Pancreas (tissue), 10 donors: ENCODE data around the gene MICB. TPM values are rescaled to one million over a fixed set of nuclear protein-coding genes. Genes with fewer than 3 reads are reported as not detected.
"Not testable (repeated sequence)": the region's sequence is repeated elsewhere in the genome, so short reads cannot be mapped to it uniquely, and the experiment has no call there.

Experiments used
- ATAC-seq, 4 donors: fragments of 200-7000 bp; cut with Tn5 transposase; one replicate each; pipeline versions ENCODE4 v1.8.0 to v1.9.1; 2020; ENCODE audit warnings: mild to moderate bottlenecking in 4 of 4, moderate library complexity in 4 of 4
- DNase-seq, 6 donors: peaks; one replicate each; pipeline ENCODE4 v3.0.0-alpha.2; 2020
- FAIRE-seq: peaks from 2 replicates; lab custom pipeline; 2012; peaks lifted over from hg19 to GRCh38; lab: Jason Lieb, UNC
- H3K27ac ChIP-seq, 4 donors: fragments of 200-600 bp; sonication (generic); 1 replicate in 3 of 4; 2 replicates in 1 of 4; pipeline versions ENCODE4 v1.5.0 to v1.8.0; 2020
- H3K27me3 ChIP-seq, 4 donors: fragments of 200-600 bp; one replicate each; pipeline ENCODE4 v1.8.0; 2021
- H3K36me3 ChIP-seq, 3 donors: fragments of 200-600 bp; sonication (generic) in 1 of 3; one replicate each; pipeline versions ENCODE4 v1.5.0 to v1.8.0; 2020 to 2021
- H3K4me1 ChIP-seq, 3 donors: fragments of 200-600 bp; one replicate each; pipeline ENCODE4 v1.8.0; 2021
- H3K4me3 ChIP-seq, 4 donors: fragments of 200-600 bp; sonication (generic) in 2 of 4; one replicate each; pipeline versions ENCODE4 v1.5.0 to v1.8.0; 2020 to 2021
- H3K9me3 ChIP-seq, 4 donors: fragments of 200-600 bp; one replicate each; pipeline ENCODE4 v1.8.0; 2021
- CTCF ChIP-seq, 4 donors: fragments of 200-600 bp; sonication (generic) in 3 of 4; IDR thresholded peaks; one replicate each; pipeline versions ENCODE4 v1.5.0 to v1.8.0; 2021; ENCODE audit warnings: antibody characterized with exemption in 4 of 4
- WGBS, 2 donors: extraction: QIAGEN DNeasy Blood & Tissue Kit; methylation state at CpG; one replicate each; pipeline ENCODE4 v1.1.7; 2013; 5-methylcytosine and 5-hydroxymethylcytosine counted together
- intact Hi-C, 3 donors: fragments of 100-400 bp; cut with DNase I; formaldehyde crosslinking; loops; one replicate each; pipeline versions ENCODE4 v1.11.1 to v1.14.2; 2022
- polyA plus RNA-seq, 2 donors: library from polyadenylated mRNA; stranded (reverse); fragments of 200-250 nt; gene quantifications; one replicate each; pipeline ENCODE4 v1.2.3, GENCODE V29; 2013
- total RNA-seq, 6 donors: library from RNA; stranded (reverse); fragmentation: NEBNext Ultra II Directional in 4 of 6; extraction: Animal tissue kit (Norgen Biotek cat#: 25700) in 4 of 6; gene quantifications; one replicate each; pipeline versions ENCODE4 v1.2.1 to v1.2.4, GENCODE V29; 2021 to 2023
- donor health status: healthy with polysubstance abuse.
- donor health status: DM: no; HTN: no; CAD: no; lungs with moderate emphysema.
- donor health status: DM: no; HTN: no; CAD: no.
- donor health status: control.
- donor health status: control.
- donor health status: Bipolar disorder and iron deficiency.
- donor health status: DM: yes; HTN: yes; CAD: no.
- donor health status: DM: no; HTN: no; CAD: no.
- donor health status: DM: no; HTN: no; CAD: no.
- donor health status: DM: yes; HTN: yes; CAD: no.

Gene MICB
- total and polyA plus RNA-seq, 8 donors: 0.23 to 1.7 (median 0.51) TPM

- intact Hi-C loops: loop anchor here in 2 of 3 donors (5.0 kb wide), 1 partner anchor 49 kb away; no protein-coding TSS in a partner anchor
- peaks cover 8 to 15% (median 12%) of the 10 kb centered on the region in 3 donors for H3K4me1 ChIP-seq
- H3K4me3 ChIP-seq: peak overlapping the region; percentile 13 to 41 (median 36)
- ATAC-seq (no peak), FAIRE-seq (no peak), DNase-seq (peak in 3 of 6 donors; percentile 44 to 67 (median 62))
- WGBS, 2 donors: 61 to 71% methylated on average over 23 to 24 of the region's 24 CpGs
- H3K36me3 ChIP-seq: peaks cover 0 to 4% (median 0%) of the 10 kb centered on the region in 3 donors
- peak overlapping the region; percentile 28 to 79 (median 45) for H3K27ac ChIP-seq
- no peaks in the 10 kb centered on the region for H3K9me3 ChIP-seq
- H3K27me3 ChIP-seq: no peaks in the 10 kb centered on the region
- TF ChIP-seq CTCF (IDR thresholded peaks at IDR 0.05): no peak
Measured at GRCh38 chr6:31547727-31548543, 50.0 kb downstream of the MICB start.

- no peak for ATAC-seq
- no peak for TF ChIP-seq CTCF (IDR thresholded peaks at IDR 0.05)
- Histone ChIP-seq H3K9me3 (no peaks in the 10 kb centered on the region), H3K27me3 (no peaks in the 10 kb centered on the region), H3K36me3 (peaks cover 0 to 4% (median 0%) of the 10 kb centered on the region in 3 donors), H3K4me1 (peaks cover 7 to 12% (median 9%) of the 10 kb centered on the region in 3 donors), H3K4me3 (peak overlapping the region in 2 of 4 donors; percentile 41), H3K27ac (no peak overlapping the region)
- no peak for DNase-seq
- FAIRE-seq: no peak
- intact Hi-C loops: loop anchor here in 2 of 3 donors (5.0 kb wide), 1 partner anchor 49 kb away; no protein-coding TSS in a partner anchor
- 90 to 98% methylated on average over 2 of the region's 2 CpGs for WGBS, 2 donors
Measured at GRCh38 chr6:31548544-31548873, 50.6 kb downstream of the MICB start.

DNA sequence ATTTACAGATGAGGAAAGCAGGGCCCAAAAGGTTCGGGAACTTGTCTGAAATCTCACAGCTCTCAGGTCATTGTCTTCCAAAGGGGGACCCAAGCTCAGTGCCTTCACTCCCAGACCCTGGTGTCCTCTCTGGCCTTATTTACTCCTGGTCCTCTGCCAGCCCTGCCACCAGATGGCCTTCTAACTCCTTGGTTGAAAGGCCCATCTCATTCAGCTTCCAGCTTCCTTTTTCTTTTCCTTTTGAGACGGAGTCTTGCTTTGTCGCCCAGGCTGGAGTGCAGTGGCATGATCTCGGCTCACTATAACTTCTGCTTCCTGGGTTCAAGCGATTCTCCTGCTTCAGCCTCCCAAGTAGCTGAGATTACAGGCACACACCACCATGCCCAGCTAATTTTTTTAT is 53.4 kb downstream of the MICB start:
- H3K4me1 ChIP-seq: peaks cover 7 to 12% (median 9%) of the 10 kb centered on the region in 3 donors
- ATAC-seq, intact Hi-C loops, FAIRE-seq, H3K36me3 ChIP-seq, H3K27ac ChIP-seq, H3K9me3 ChIP-seq, H3K4me3 ChIP-seq, H3K27me3 ChIP-seq: not testable (repeated sequence)
- DNase-seq: peak in 1 of 6 donors; percentile 46
- WGBS, 2 donors: 61 to 75% methylated on average over 4 to 5 of the region's 5 CpGs

- ATAC-seq: no peak
- H3K27ac ChIP-seq: no peak overlapping the region
- H3K27me3 ChIP-seq: no peaks in the 10 kb centered on the region
- no peak overlapping the region for H3K4me3 ChIP-seq
- intact Hi-C loops: no loop called here
- no peak for TF ChIP-seq CTCF (IDR thresholded peaks at IDR 0.05)
- WGBS, 2 donors: 76 to 95% methylated on average over 3 of the region's 3 CpGs
- no peaks in the 10 kb centered on the region for H3K9me3 ChIP-seq
- H3K4me1 ChIP-seq: peaks cover 0 to 7% (median 0%) of the 10 kb centered on the region in 3 donors
- DNase-seq: no peak
- H3K36me3 ChIP-seq: peaks cover 0 to 20% (median 8%) of the 10 kb centered on the region in 3 donors
- no peak for FAIRE-seq
Measured at GRCh38 chr6:31556307-31556706, 58.4 kb downstream of the MICB start.

GRCh38 chr6:31557443-31558317 is 59.7 kb downstream of the MICB start:
- WGBS, 2 donors: 79 to 80% methylated on average over 24 of the region's 24 CpGs
- Histone ChIP-seq H3K9me3 (no peaks in the 10 kb centered on the region), H3K36me3 (peaks cover 0 to 20% (median 8%) of the 10 kb centered on the region in 3 donors), H3K4me1 (peaks cover 0 to 7% (median 0%) of the 10 kb centered on the region in 3 donors), H3K4me3 (no peak overlapping the region), H3K27me3 (no peaks in the 10 kb centered on the region), H3K27ac (no peak overlapping the region)
- TF ChIP-seq CTCF (IDR thresholded peaks at IDR 0.05): no peak
- ATAC-seq: no peak
- no peak for DNase-seq
- FAIRE-seq: no peak
- intact Hi-C loops: no loop called here
